ENCODE measurements around the gene DGKB.

The DGKB gene

DNA sequence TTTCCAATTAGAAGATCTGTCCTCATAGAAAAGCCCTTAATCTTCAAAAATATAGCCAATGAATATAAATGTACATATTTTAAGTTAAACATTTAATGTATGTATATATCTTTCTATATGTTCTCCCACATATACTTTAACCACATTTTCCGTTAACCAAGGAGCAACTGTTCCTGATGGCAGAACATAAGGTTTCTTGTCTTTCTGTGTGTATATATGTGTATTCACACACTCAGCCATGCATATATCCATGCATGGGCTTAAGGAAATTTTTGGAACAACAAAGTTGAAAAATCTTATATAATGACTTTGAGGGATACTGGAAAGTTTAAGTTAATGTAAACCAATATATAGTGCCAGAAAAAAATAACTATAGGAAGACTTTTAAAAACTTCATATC lies 274.0 kb downstream of the DGKB start:
- TF ChIP-seq, protein P1, sequence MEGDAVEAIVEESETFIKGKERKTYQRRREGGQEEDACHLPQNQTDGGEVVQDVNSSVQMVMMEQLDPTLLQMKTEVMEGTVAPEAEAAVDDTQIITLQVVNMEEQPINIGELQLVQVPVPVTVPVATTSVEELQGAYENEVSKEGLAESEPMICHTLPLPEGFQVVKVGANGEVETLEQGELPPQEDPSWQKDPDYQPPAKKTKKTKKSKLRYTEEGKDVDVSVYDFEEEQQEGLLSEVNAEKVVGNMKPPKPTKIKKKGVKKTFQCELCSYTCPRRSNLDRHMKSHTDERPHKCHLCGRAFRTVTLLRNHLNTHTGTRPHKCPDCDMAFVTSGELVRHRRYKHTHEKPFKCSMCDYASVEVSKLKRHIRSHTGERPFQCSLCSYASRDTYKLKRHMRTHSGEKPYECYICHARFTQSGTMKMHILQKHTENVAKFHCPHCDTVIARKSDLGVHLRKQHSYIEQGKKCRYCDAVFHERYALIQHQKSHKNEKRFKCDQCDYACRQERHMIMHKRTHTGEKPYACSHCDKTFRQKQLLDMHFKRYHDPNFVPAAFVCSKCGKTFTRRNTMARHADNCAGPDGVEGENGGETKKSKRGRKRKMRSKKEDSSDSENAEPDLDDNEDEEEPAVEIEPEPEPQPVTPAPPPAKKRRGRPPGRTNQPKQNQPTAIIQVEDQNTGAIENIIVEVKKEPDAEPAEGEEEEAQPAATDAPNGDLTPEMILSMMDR (IDR thresholded peaks at IDR 0.05; ENCODE audit: control extremely low read depth, extremely low read depth, low read depth, missing control alignments): no peak
- CTCF ChIA-PET: interaction anchor here (0.6 kb wide), 1 partner anchor 1893 kb away, joined by 3 read pairs; no protein-coding TSS in a partner anchor
- DNase-seq (ENCODE audit: extremely low spot score): no peak
- POLR2A ChIA-PET: no interaction called here

DNA sequence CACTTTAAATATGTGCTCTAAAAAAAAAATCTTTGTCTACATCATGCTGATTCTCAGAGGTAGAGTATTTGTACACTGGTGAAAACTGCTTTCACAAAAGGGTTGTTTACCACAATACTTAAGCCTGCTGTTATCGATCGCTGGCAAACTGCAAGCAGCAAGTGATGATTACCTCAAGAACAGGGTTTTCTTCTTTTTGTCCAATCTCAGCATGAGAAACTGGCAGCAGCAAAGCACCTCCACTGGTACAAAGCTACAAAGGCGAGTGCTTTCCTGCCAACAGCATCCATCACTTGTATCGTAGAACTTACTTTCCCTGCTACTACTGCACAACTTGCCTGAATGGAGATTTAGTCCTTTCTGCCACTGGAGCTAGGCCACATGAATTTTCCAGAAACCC lies 276.5 kb downstream of the DGKB start:
- TF ChIP-seq, protein P1 (IDR thresholded peaks at IDR 0.05; ENCODE audit: control extremely low read depth, extremely low read depth, low read depth, missing control alignments): no peak
- ChIA-PET POLR2A (no interaction called here), CTCF (no interaction called here)
- no peak for DNase-seq (ENCODE audit: extremely low spot score)

DNA sequence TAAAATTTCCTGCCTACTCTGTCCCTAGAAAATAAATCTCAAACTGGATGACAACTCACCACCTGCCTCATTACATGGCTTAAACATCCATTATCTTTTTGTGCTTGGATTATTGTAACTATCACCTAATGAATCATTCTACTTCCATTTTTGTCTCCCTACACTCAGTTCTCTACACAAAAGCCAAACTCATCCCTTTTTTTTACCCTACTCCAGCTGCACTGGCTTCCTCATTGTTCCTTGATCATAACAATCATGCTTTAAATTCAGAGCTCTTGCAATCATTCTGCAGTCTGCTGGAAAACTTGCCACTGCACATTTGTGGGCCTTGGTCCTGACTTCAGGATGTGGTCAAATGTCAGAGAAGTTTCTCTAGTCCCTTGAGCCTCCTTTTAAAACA lies 280.0 kb downstream of the DGKB start:
- CTCF ChIA-PET: no interaction called here
- TF ChIP-seq, protein P1 (IDR thresholded peaks at IDR 0.05; ENCODE audit: control extremely low read depth, extremely low read depth, low read depth, missing control alignments): no peak

DNA sequence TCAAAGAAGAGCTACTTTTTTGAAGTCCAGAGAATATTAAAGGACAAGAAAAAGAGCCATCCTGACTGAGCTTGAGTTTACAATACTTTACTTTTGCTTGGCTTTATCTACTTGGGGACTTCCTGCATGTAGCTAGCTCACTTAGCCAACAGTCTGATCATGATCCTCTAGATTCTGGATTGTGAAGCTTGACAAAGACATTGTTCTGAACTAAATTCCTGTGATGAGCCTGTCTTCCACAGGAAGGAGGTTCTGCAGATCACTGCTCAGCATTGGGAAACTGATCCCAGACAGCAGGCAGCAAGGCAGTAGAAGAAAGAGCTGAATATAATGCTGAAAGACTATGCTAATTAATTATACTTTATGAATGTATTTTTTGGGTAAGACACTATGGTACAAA lies 296.4 kb downstream of the DGKB start:
- ChIA-PET POLR2A (no interaction called here), CTCF (no interaction called here)
- TF ChIP-seq, protein P1 (IDR thresholded peaks at IDR 0.05; ENCODE audit: control extremely low read depth, extremely low read depth, low read depth, missing control alignments): no peak
- DNase-seq (ENCODE audit: extremely low spot score): no peak

More for the DNA sequence above, 280.0 kb downstream of the DGKB start:
- DNase-seq (ENCODE audit: extremely low spot score): no peak
- POLR2A ChIA-PET: no interaction called here

DNA sequence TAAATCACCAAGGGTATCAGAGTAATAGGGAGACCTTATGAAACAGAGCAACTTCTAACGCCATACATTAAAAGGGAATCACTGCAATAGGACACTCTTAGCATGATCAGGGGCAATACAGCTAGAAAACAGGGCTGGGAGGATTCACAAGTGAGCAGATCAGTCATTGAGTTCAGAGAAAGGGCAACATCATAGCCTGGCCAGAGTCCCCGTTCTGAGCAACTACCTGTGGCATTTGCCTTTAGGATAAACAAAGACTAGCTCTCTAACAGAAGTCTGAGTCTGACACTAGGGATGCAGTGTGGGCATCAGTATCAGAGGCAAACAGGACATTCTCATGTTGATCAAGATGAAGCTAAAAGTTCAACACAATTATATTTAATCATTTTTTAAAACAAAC lies 297.9 kb downstream of the DGKB start:
- POLR2A ChIA-PET: no interaction called here
- CTCF ChIA-PET: no interaction called here
- DNase-seq (ENCODE audit: extremely low spot score): no peak
- TF ChIP-seq, protein P1 (IDR thresholded peaks at IDR 0.05; ENCODE audit: control extremely low read depth, extremely low read depth, low read depth, missing control alignments): no peak

DNA sequence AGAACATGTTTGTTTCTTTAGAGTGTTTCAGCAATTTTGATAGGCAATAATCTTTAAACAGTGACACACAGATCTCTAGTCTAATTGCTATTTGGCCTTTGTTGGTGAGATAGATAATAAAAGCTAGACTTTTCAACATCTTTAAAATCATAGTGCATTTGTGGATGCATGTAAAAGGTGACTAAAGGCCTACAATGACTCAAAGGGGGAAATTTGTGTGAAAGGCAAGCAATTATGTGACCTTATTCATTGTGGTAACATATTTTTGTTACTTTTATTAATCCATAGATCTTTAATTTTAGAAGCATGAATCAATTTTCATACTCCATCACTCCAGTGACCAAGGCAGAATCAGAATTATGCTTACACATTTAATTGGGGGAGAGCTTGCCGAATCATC lies 299.7 kb downstream of the DGKB start:
- DNase-seq (ENCODE audit: extremely low spot score): no peak
- ChIA-PET POLR2A (no interaction called here), CTCF (interaction anchor here (1.5 kb wide), 1 partner anchor 29 kb away, joined by 3 read pairs; no protein-coding TSS in a partner anchor)
- TF ChIP-seq, protein P1 (IDR thresholded peaks at IDR 0.05; ENCODE audit: control extremely low read depth, extremely low read depth, low read depth, missing control alignments): no peak

All from GM10248 (cell line).